HEK293T (cell line): ENCODE results near the gene NTN3.
"Not testable (repeated sequence)": the region's sequence is repeated elsewhere in the genome, so short reads cannot be mapped to it uniquely, and the experiment has no call there.

Experiments used
- CTCF ChIA-PET: fragments of 350-600 bp; formaldehyde crosslinking; extraction: SDS; loops from one replicate; lab custom pipeline; 2021; ENCODE audit warnings: antibody characterized with exemption, inconsistent platforms; lab: Yijun Ruan, JAX
- POLR2A ChIA-PET: fragments of 350-600 bp; formaldehyde crosslinking; extraction: SDS; loops from one replicate; lab custom pipeline; 2020; ENCODE audit warnings: antibody characterized with exemption, inconsistent platforms; lab: Yijun Ruan, JAX
- DNase-seq: peaks from one replicate; pipeline ENCODE4 v3.0.0; 2012; ENCODE audit warnings: mixed read lengths; ENCODE audit errors: extremely low spot score
- ARNT ChIP-seq: fragments of 450-650 bp; IDR thresholded peaks from 2 replicates; pipeline ENCODE4 v1.6.1; 2017; ENCODE audit warnings: mild to moderate bottlenecking
- BHLHE40 ChIP-seq: fragments of 450-650 bp; IDR thresholded peaks from 2 replicates; pipeline ENCODE4 v1.6.1; 2016; ENCODE audit warnings: mild to moderate bottlenecking, moderate library complexity, borderline replicate concordance
- CTBP1 ChIP-seq: fragments of 450-650 bp; IDR thresholded peaks from 2 replicates; pipeline ENCODE4 v1.6.1; 2016; ENCODE audit warnings: borderline replicate concordance
- ELF4 ChIP-seq: fragments of 450-650 bp; IDR thresholded peaks from 2 replicates; pipeline ENCODE4 v1.6.1; 2017; ENCODE audit warnings: antibody characterized with exemption
- FOXA1 ChIP-seq: fragments of 450-650 bp; IDR thresholded peaks from 2 replicates; pipeline ENCODE4 v1.6.1; 2016; ENCODE audit warnings: mild to moderate bottlenecking
- FOXK2 ChIP-seq: fragments of 450-650 bp; IDR thresholded peaks from 2 replicates; pipeline ENCODE4 v1.6.1; 2016; ENCODE audit warnings: mild to moderate bottlenecking
- FOXM1 ChIP-seq: fragments of 450-650 bp; IDR thresholded peaks from 2 replicates; pipeline ENCODE4 v1.6.1; 2017; ENCODE audit warnings: mild to moderate bottlenecking, borderline replicate concordance
- HDGF ChIP-seq: fragments of 450-650 bp; IDR thresholded peaks from 2 replicates; pipeline ENCODE4 v1.6.1; 2017; ENCODE audit warnings: antibody characterized with exemption, borderline replicate concordance
- L3MBTL2 ChIP-seq: fragments of 450-650 bp; conservative IDR thresholded peaks from 2 replicates; pipeline ENCODE4 v1.6.1; 2016; ENCODE audit warnings: mild to moderate bottlenecking
- LEF1 ChIP-seq: fragments of 450-650 bp; IDR thresholded peaks from 2 replicates; pipeline ENCODE4 v1.6.1; 2017; ENCODE audit warnings: mild to moderate bottlenecking, borderline replicate concordance
- NFRKB ChIP-seq: fragments of 450-650 bp; IDR thresholded peaks from 2 replicates; pipeline ENCODE4 v1.6.1; 2016; ENCODE audit warnings: mild to moderate bottlenecking, moderate library complexity
- PKNOX1 ChIP-seq: fragments of 450-650 bp; IDR thresholded peaks from 2 replicates; pipeline ENCODE4 v1.6.1; 2016
- SP1 ChIP-seq: fragments of 450-650 bp; IDR thresholded peaks from 2 replicates; pipeline ENCODE4 v1.6.1; 2017
- SUZ12 ChIP-seq: fragments of 450-650 bp; IDR thresholded peaks from 2 replicates; pipeline ENCODE4 v1.6.1; 2016; ENCODE audit warnings: mild to moderate bottlenecking
- TARDBP ChIP-seq: fragments of 450-650 bp; IDR thresholded peaks from 2 replicates; pipeline ENCODE4 v1.6.1; 2016
- ZNF384 ChIP-seq: fragments of 450-650 bp; IDR thresholded peaks from 2 replicates; pipeline ENCODE4 v1.6.1; 2016

The NTN3 gene

GRCh38 chr16:2429771-2430663 lies 41.1 kb upstream of the NTN3 start:
- TF ChIP-seq BHLHE40, result no peak
- ChIA-PET POLR2A (interaction anchor here (0.8 to 1.8 kb wide), 5 partner anchors 9 to 30 kb away, joined by 3 to 7 read pairs (median 3); partner anchors contain the start of gene TEDC2), CTCF (interaction anchor here (0.6 to 0.9 kb wide), 2 partner anchors 72 to 226 kb away, joined by 3 to 5 read pairs; no protein-coding TSS in a partner anchor)
- DNase-seq, result peak; percentile 33

GRCh38 chr16:2432286-2432685 lies 38.8 kb upstream of the NTN3 start:
- POLR2A ChIA-PET, result no interaction called here
- CTCF ChIA-PET, result no interaction called here
- no peak for DNase-seq
- TF ChIP-seq TARDBP (no peak), CTBP1 (no peak)

- ChIA-PET CTCF (no interaction called here), POLR2A (no interaction called here)
- DNase-seq, result no peak
- TF ChIP-seq L3MBTL2 (no peak), SP1 (no peak)
These were observed 38.1 kb upstream of the NTN3 start for GRCh38 chr16:2432801-2433505.

GRCh38 chr16:2435236-2435635 lies 35.9 kb upstream of the NTN3 start:
- CTCF ChIA-PET, result interaction anchor here (0.6 kb wide), 1 partner anchor 22 kb away, joined by 4 read pairs; no protein-coding TSS in a partner anchor
- POLR2A ChIA-PET, DNase-seq: not testable (repeated sequence)

GRCh38 chr16:2436110-2436509 lies 35.0 kb upstream of the NTN3 start:
- CTCF ChIA-PET, result no interaction called here
- POLR2A ChIA-PET, result interaction anchor here (0.7 kb wide), 1 partner anchor 232 kb away, joined by 3 read pairs; no protein-coding TSS in a partner anchor

GRCh38 chr16:2437032-2437790 lies 33.9 kb upstream of the NTN3 start:
- ChIA-PET CTCF (no interaction called here), POLR2A (interaction anchor here (1.0 kb wide), 1 partner anchor 9 kb away, joined by 3 read pairs; no protein-coding TSS in a partner anchor)
- no peak for DNase-seq
- TF ChIP-seq PKNOX1 (no peak), LEF1 (no peak), CTBP1 (no peak), FOXM1 (no peak), L3MBTL2 (no peak)

More at GRCh38 chr16:2436110-2436509, 35.0 kb upstream of the NTN3 start:
- TF ChIP-seq CTBP1, result no peak
- no peak for TF ChIP-seq ELF4
- TF ChIP-seq ZNF384, result no peak
- no peak for TF ChIP-seq FOXK2
- TF ChIP-seq TARDBP, result no peak
- TF ChIP-seq ARNT, result no peak
- TF ChIP-seq HDGF, result no peak
- no peak for TF ChIP-seq PKNOX1
- TF ChIP-seq NFRKB, result no peak
- TF ChIP-seq SUZ12, result no peak
- no peak for TF ChIP-seq L3MBTL2
- no peak for TF ChIP-seq FOXM1
- no peak for TF ChIP-seq BHLHE40
- TF ChIP-seq FOXA1, result no peak
- no peak for TF ChIP-seq SP1
- TF ChIP-seq LEF1, result no peak
- DNase-seq, result no peak

GRCh38 chr16:2438121-2438520 lies 33.0 kb upstream of the NTN3 start:
- ChIA-PET POLR2A (interaction anchor here (0.9 kb wide), 1 partner anchor 8 kb away, joined by 3 read pairs; no protein-coding TSS in a partner anchor), CTCF (no interaction called here)
- DNase-seq, result no peak
- TF ChIP-seq CTBP1, result no peak
- TF ChIP-seq HDGF, result no peak
- TF ChIP-seq ZNF384, result no peak
- no peak for TF ChIP-seq SUZ12
- TF ChIP-seq FOXK2, result no peak
- TF ChIP-seq L3MBTL2, result no peak
- TF ChIP-seq ELF4, result no peak
- TF ChIP-seq FOXM1, result no peak
- TF ChIP-seq LEF1, result no peak
- no peak for TF ChIP-seq ARNT
- TF ChIP-seq TARDBP, result no peak
- TF ChIP-seq PKNOX1, result no peak
- no peak for TF ChIP-seq FOXA1
- TF ChIP-seq SP1, result no peak
- no peak for TF ChIP-seq NFRKB
